Stimulated activated CD4-positive, alpha-beta T cell treated with anti-CD3 and anti-CD28 coated beads, Interleukin-4, amount 100 ng/mL, for 1 hour (primary cell): ENCODE measurements around the gene SLC25A12.
"Not testable (repeated sequence)": the region's sequence is repeated elsewhere in the genome, so short reads cannot be mapped to it uniquely, and the experiment has no call there.

Experiments
- DNase-seq: peaks from one replicate; pipeline ENCODE4 v3.0.0-alpha.2; 2020

SLC25A12 gene

DNA sequence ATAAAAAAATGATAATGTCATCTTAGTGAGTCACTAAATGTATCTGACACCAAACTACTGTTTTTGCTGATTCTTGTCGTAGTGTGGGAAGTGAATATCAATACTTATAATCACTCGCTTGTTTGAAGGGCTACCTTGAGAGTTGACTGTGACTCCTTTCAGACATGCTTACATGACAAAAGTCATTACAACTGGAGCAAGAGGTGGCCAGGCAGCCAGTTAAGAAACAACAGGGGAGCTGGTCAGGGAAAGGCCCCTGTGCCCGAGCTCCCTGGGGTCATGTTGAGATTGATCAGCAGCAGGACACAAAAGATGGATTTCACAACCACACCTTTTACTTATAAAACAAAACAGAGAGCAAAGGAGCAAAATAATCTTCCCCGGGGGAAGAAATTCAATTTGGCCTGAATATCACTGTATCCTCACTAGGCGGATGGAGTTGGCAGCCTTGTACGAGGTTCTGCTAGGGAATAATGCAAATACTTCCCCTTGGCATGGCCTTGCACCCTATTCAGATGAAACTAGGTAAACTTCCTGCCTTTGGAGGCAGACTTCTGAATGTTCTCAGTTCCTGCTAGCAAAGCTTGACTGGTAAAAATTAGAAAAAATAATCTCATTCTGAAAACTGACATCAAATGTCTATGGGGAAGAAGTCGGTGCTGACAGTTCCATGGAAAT, 105.6 kb downstream of the SLC25A12 start:
- no peak for DNase-seq

DNA sequence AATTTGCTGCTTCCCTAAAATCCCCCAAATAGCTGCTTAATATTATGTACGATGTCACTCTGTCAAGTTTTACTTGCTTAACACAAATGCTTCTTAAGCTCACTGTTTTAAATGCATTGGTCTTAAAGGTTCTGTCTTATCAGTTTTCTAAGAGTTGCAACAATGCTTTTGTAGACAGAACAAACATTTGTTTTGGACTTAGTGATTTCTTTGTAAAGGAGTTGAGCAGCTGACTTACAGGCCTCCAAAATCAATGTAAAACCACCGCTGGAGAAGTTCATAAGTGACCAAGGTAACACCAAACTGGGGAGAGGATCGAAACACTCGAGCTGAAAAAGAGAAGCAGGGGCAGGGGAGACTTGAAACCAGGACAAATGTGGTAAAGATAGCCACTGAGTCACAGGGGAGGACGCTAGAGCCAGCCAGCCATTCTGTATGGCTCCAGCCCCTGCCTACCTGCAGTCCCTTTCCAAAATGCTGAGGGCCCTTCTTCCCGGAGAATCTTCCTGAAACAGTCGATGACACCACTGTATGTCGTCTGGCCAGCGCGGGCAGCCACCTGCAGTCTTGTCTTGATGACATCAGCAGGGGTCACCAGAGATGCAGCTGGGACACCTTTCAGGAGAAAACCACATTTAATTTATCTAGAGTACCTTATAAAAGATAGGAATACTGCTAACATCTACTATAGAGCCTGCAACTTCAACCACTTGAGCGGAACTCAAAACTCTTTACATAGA, 106.5 kb downstream of the SLC25A12 start:
- no peak for DNase-seq

DNA sequence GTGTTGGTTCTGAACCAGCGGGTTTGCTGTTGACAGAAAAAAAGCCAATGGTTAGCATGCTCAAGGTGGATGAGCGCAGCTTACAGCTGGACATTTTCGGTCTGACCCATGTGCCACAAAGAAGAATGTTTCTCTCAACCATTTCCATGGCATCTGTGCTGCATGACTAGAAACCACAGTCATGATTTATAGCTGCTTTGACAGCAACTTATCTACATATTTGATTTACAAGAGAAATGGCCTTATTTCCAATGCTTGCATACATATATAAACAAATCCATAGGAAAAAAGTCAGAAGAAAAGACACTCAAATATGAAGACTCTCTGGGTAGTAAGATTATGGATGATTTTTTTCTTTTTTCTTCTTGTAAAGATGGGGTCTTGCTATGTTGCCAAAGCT, 108.6 kb downstream of the SLC25A12 start:
- DNase-seq, result no peak

DNA sequence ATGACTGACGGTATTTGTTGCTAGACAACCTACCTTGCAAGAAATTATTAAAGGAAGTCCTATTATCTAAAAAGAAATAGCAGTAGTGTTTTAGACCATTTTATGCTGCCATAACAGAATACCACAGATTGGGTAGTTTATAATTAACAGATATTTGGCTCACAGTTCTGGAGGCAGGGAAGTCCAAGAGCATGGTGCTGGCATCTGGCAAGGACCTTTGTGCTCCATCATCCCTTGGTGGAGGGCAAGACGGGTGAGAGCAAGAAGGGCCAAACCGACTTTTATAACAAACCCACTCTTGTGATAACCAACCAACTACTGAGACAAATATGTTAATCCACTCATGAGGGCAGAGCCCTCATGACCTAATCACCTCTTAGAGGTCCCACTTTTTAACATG, 115.5 kb downstream of the SLC25A12 start:
- no peak for DNase-seq

DNA sequence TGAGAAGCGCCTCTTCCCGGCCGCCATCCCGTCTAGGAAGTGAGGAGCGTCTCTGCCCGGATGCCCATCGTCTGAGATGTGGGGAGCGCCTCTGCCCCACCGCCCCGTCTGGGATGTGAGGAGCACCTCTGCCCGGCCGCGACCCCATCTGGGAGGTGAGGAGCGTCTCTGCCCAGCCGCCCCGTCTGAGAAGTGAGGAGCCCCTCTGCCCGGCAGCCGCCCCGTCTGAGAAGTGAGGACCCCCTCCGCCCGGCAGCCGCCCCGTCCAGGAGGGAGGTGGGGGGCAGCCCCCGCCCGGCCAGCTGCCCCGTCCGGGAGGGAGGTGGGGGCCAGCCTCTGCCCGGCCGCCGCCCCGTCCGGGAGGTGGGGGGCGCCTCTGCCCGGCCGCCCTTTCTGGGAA, 119.5 kb downstream of the SLC25A12 start:
- DNase-seq, result not testable (repeated sequence)

DNA sequence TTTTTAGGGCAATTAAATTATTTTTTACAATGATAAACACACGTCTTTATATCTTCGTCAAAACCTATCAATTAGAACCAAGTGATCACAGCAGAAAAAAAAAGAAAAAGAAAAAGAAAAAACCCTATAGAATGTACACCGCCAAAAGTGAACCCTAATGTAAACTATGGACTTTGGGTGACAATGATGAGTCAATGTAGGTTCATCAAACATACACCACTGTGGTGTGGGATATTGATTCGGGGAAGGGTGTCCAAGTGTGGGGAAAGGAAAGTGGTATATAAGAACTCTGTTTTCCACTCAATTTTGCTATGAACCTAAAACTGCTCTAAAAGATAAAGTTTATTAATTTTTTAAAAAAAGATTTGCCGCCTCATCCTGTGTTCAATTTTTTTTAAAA, 121.7 kb downstream of the SLC25A12 start:
- no peak for DNase-seq

DNA sequence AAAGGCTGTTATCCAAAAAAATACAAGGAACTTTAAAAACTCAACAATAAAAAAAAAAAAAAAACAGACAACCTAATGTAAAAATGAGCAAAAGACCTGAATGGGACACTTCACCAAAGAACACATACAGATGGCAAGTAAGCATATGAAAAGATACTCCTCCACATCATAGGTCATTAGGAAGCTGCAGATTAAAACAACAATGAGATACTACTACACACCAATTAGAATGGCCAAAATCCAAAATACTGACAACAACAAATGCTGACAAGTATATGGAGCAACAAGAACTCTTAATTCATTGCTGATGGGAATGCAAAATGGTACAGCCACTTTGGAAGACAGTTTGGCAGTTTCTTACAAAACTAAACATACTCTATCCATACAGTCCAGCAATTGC, 122.6 kb downstream of the SLC25A12 start:
- DNase-seq, result no peak

DNA sequence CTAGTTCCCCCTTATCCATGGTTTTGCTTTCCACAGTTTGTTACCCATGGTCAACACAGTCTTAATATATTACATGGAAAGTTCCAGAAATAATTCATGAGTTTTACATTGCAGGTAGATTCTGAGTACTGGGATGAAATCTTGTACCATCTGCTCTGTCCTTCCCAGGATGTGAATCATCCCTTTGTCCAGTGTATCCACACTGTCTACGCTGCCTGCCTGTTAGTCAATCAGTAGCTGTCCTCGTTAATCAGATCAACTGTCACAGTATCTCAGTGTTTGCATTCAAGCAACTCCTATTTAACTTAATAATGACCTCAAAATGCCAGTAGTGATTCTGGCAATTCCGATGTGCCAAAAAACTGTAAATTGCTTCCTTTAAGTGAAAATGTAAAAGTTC, 130.4 kb downstream of the SLC25A12 start:
- DNase-seq, result no peak

DNA sequence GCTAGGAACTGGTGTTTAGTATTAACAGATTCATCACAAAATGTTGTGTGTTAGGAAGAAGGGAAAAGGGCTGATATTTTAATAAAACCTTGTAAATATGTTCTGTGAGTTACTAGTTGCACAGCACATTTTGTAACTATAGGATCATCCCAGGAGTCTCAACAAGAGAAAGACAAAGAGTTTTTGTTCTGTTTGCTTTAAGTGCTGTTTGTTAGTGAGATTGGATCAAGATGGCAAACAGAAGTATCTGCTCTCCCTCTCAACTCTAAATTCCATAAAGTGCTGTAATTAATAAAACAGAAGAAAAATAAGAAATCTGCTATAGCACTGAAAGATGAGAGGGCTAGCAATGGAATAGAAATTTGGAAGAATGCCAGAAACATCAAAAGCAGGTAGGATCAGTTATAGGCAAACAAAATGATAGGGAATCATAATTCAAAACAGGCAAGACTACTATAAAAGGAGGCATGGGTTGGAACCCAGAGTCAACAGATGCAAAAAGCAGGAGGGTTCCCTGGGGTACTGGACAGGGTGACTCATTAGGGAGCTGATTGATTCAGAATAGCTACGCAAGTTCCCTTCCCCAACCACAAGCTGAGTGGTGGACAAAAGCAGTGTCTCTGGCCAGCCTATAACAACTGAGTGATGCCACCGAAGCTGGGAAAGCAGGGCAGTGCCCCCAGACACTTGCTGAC, 131.0 kb downstream of the SLC25A12 start:
- no peak for DNase-seq

DNA sequence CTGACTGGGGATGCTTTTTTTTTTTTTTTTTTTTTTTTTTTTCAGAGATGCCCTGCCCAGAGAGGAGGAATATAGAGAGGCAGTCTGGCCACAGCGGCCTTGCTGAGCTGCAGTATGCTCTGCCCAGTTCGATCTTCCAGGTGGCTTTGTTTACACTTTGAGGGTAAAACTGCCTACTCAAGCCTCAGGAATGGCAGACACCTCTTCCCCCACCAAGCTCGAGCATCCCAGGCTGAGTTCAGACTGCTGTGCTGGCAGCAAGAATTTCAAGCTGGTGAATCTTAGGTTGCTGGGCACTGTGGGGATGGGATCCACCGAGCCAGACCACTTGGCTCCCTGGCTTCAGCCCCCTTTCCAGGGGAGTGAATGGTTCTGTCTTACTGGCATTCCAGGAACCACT, 132.9 kb downstream of the SLC25A12 start:
- not testable (repeated sequence) for DNase-seq

DNA sequence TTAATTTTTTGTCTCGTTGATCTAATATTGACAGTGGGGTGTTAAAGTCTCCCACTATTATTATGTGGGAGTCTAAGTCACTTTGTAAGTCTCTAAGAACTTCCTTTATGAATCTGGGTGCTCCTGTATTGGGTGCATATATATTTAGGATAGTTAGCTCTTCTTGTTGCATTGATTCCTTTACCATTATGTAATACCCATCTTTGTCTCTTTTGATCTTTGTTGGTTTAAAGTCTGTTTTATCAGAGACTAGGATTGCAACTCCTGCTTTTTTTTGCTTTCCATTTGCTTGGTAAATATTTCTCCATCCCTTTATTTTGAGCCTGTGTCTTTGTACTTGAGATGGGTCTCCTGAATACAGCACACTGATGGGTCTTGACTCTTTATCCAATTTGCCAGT, 135.3 kb downstream of the SLC25A12 start:
- not testable (repeated sequence) for DNase-seq

DNA sequence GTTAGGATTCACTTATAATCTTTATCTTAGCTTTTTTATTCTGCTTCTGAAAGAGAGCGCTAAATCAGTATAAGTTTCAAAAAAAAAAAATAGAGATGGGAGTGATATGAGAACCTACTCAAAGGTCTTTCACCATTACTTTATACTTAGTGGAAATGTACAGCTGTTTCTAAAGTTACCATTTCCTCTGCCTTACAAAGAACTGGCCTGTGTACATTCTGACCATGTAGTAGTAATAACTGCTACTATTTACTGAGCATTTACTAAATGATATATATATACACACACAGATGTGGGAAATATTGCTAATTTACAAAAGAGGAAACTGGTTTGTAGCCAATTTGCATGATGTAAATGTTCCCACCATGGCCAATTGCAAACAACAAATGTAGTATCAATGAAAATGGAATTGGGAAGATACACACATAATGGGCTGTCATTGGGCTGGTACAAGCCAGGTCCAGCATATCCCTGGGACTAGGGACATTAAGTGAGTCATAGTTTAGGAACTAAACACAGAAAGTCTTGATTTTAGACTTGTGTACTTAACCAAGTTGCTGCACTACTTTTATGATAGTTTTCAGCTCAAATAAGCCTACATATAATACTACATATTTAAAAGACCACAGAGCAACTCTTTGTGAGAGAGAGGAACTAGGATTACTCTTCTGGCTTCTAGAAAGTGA, 139.6 kb downstream of the SLC25A12 start:
- DNase-seq, result no peak

DNA sequence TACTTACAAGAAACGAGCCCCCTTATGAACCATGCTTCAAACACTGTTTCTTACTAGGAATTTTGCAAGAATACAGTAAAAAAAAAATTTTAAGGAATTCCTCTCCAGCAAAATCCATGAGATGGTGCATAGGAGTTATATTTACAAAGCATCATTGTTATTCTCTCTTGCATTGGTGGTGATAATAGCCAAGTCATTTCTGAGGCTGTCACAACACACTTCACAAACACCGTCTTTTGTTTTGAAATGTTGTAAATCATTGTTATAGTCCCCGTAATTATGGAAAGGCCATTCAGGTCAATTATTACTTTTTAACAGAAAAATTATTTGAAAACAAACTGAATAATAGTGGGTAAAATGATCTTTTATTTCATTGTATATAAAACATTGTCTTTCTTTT, 146.7 kb downstream of the SLC25A12 start:
- DNase-seq, result no peak

DNA sequence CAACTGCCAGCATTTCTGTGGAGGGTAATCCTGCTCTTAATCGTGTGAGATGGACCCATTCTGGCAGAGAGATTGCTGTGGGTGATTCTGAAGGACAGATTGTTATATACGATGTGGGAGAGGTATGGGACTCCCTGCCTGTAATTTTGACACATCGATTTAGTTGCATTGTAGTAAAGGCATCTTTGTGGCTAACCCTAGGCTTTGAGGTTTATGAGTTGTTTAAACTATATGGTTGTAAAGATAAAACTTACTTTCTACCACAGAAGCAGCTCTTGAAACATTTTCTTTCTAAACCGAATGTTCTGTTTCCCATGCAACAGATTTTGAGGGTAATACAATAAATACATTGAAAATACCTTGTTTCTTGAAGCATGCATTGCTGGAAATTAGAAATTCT, 148.2 kb downstream of the SLC25A12 start:
- no peak for DNase-seq

DNA sequence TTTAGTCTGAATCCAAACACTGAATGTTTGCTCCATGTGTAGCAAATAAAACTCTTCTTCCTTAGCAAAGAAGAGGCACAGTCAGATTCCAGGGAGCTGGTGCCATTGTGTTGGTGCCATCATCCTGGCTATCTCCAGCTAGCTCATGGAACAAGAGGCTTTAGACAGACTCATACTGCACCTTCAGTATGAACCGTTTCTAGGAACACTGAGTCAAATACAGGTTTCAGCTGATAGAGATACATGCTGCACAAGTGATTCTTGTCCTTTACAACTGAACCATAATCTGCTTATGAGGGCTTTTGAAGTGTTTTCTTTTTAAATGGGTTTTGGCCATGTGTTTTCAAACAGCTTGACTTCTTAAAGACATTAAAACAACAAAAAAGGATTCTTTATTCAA, 148.9 kb downstream of the SLC25A12 start:
- no peak for DNase-seq

DNA sequence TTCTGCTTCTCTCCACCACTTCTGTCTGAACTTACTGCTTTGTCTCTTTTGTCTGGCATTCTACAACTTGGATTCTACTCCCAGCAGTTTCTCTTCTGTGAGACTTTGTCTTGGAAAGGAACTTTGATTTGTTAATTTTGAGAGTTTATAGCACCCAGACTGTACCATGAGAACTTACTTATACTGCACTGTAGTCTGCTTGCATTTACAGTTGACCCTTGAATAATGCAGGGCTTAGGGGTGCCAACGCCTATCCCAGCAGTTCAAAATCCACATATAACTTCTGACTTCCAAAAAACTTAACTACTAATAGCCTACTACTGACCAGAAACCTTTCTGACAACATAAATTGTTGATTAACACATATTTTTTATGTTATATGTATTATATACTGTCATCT, 151.3 kb downstream of the SLC25A12 start:
- DNase-seq, result no peak

DNA sequence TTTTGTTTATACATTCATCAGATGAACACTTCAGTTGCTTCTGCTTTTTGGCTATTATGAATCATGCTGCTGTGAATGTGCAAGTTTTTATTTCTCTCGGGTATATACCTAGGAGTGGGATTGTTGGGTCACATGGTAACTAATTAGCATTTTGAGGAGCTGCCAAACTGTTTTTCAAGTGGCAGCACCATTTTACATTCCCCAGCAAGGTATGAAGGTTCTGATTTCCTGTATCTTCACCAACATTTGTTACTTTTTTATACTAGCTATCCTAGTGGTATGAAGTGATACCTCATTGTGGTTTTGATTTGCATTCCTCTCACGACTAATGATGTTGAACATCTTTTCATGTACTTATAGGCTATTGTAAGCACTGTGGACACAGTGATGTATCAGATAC, 152.9 kb downstream of the SLC25A12 start:
- DNase-seq, result no peak

DNA sequence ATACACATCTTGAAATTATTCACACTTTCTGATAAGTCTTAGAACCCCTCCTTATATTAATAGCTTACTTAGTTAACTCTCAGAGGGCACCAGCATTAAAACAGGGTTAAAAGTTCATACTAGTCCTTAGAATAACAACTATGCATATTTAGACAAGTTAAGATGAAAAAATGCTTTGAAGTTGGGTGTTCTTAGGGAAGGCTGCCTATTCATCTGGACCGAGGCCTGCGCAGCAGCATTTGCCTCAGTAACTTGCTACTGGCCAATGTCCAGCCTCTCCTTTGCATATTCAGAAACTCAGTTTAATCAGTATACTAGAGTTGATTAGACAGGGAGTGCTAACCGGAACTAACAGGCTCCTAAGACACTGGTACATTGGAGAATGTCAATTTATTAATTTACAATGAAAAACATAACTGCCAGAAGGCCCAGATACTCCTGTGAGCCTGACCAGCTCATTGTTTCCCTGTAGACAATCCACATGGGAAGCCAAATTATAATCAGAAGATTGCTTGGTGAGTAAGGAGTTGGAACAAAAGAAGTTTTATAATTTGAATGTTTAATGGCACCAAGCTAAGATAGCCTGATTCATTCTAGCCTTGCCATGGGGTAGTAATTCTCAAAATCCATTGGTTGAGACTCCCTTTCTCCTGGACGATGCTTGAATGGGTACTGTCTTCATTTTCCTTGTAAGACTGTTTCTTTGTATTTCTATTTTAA, 157.9 kb downstream of the SLC25A12 start:
- DNase-seq, result no peak
